CD14-positive monocyte (primary cell): ENCODE data around the gene CCDC197. TPM values are rescaled to one million over a fixed set of nuclear protein-coding genes. Genes with fewer than 3 reads are reported as not detected.

Experiments
- DNase-seq, 3 donors: peaks; one replicate each; pipeline ENCODE4 v3.0.0-alpha.2; 2011 to 2022
- H2AFZ ChIP-seq: 2 replicates; pipeline ENCODE4 v1.6.0; 2012; ENCODE audit warnings: mild to moderate bottlenecking, low read depth, low read length, inconsistent platforms; ENCODE audit not compliant: insufficient read depth, poor library complexity, severe bottlenecking
- H3K27ac ChIP-seq, 2 donors: 1 replicate in 1 of 2; 2 replicates in 1 of 2; pipeline ENCODE4 v1.5.1; 2012 to 2013; ENCODE audit warnings: low read length in 2 of 2, control low read depth in 1 of 2, inconsistent platforms in 1 of 2, low read depth in 1 of 2, mild to moderate bottlenecking in 1 of 2
- H3K27me3 ChIP-seq, 2 donors: one replicate each; pipeline versions ENCODE4 v1.6.0 to v1.6.1; 2011 to 2013; ENCODE audit warnings: low read length in 2 of 2; ENCODE audit not compliant: control insufficient read depth in 2 of 2, insufficient read depth in 2 of 2
- H3K36me3 ChIP-seq, 2 donors: replicated peaks in 1 of 2; 1 replicate in 1 of 2; 2 replicates in 1 of 2; pipeline versions ENCODE4 v1.5.1 to v1.6.1; 2012 to 2013; ENCODE audit warnings: low read length in 2 of 2, control low read depth in 1 of 2, inconsistent platforms in 1 of 2, mild to moderate bottlenecking in 1 of 2; ENCODE audit not compliant: insufficient read depth in 2 of 2, control insufficient read depth in 1 of 2
- H3K4me1 ChIP-seq, 2 donors: 1 replicate in 1 of 2; 2 replicates in 1 of 2; pipeline versions ENCODE4 v1.5.1 to v1.6.1; 2012 to 2013; ENCODE audit warnings: low read length in 2 of 2, control low read depth in 1 of 2, inconsistent platforms in 1 of 2, mild to moderate bottlenecking in 1 of 2, moderate library complexity in 1 of 2; ENCODE audit not compliant: insufficient read depth in 2 of 2, control insufficient read depth in 1 of 2
- H3K4me2 ChIP-seq: replicated peaks from 2 replicates; pipeline ENCODE3; 2012; ENCODE audit warnings: low read length, moderate library complexity, mild to moderate bottlenecking; ENCODE audit not compliant: poor library complexity, severe bottlenecking; ENCODE audit errors: extremely low read depth
- H3K4me3 ChIP-seq, 3 experiments: fragments of 200-600 bp in 1 of 3; sonication (generic) in 1 of 3; replicated peaks in 1 of 3; 1 replicate in 2 of 3; 2 replicates in 1 of 3; pipeline ENCODE4 v1.5.1; 2011 to 2013; ENCODE audit warnings: low read length in 3 of 3, mild to moderate bottlenecking in 3 of 3, control low read depth in 2 of 3, low read depth in 2 of 3, inconsistent platforms in 1 of 3, moderate library complexity in 1 of 3
- H3K79me2 ChIP-seq: 2 replicates; pipeline ENCODE4 v1.6.0; 2012; ENCODE audit warnings: mild to moderate bottlenecking, control low read depth, inconsistent platforms, low read length, moderate library complexity; ENCODE audit not compliant: insufficient read depth
- H3K9ac ChIP-seq: 2 replicates; pipeline ENCODE4 v1.6.0; 2017; ENCODE audit warnings: low read length, mild to moderate bottlenecking; ENCODE audit not compliant: insufficient read depth, poor library complexity, severe bottlenecking
- H3K9me3 ChIP-seq, 2 donors: replicated peaks in 1 of 2; 1 replicate in 1 of 2; 2 replicates in 1 of 2; pipeline versions ENCODE4 v1.5.1 to v1.6.1; 2012 to 2013; ENCODE audit warnings: low read length in 2 of 2, control low read depth in 1 of 2; ENCODE audit not compliant: control insufficient read depth in 1 of 2, insufficient read depth in 1 of 2
- H4K20me1 ChIP-seq: 2 replicates; pipeline ENCODE4 v1.6.0; 2012; ENCODE audit warnings: mild to moderate bottlenecking, low read length, control low read depth, moderate library complexity; ENCODE audit not compliant: insufficient read depth
- H3K27ac Mint-ChIP-seq, 7 donors: one replicate each; pipeline ENCODE4 v1.8.0; 2020; ENCODE audit warnings: mild to moderate bottlenecking in 7 of 7, mixed read lengths in 7 of 7, moderate library complexity in 6 of 7, inconsistent platforms in 2 of 7
- H3K27me3 Mint-ChIP-seq, 3 donors: one replicate each; pipeline ENCODE4 v1.8.0; 2021 to 2022; ENCODE audit warnings: low read depth in 3 of 3, mild to moderate bottlenecking in 3 of 3, mixed read lengths in 3 of 3, moderate library complexity in 3 of 3, inconsistent platforms in 1 of 3
- H3K36me3 Mint-ChIP-seq, 2 donors: one replicate each; pipeline ENCODE4 v1.8.0; 2020; ENCODE audit warnings: mixed read lengths in 2 of 2, inconsistent platforms in 1 of 2, mild to moderate bottlenecking in 1 of 2
- H3K4me1 Mint-ChIP-seq: one replicate; pipeline ENCODE4 v1.8.0; 2020; ENCODE audit warnings: mild to moderate bottlenecking, mixed read lengths
- H3K4me3 Mint-ChIP-seq, 2 donors: one replicate each; pipeline ENCODE4 v1.8.0; 2020; ENCODE audit warnings: mild to moderate bottlenecking in 2 of 2, mixed read lengths in 2 of 2, moderate library complexity in 1 of 2
- H3K9me3 Mint-ChIP-seq, 7 donors: one replicate each; pipeline ENCODE4 v1.8.0; 2020 to 2022; ENCODE audit warnings: mixed read lengths in 7 of 7, mild to moderate bottlenecking in 6 of 7, moderate library complexity in 6 of 7, inconsistent platforms in 2 of 7
- CTCF ChIP-seq: fragments of 200-600 bp; IDR thresholded peaks from one replicate; pipeline ENCODE4 v1.8.0; 2022; ENCODE audit warnings: antibody characterized with exemption, mild to moderate bottlenecking
- WGBS: methylation state at CpG from one replicate; pipeline ENCODE4 v1.1.5; 2013; ENCODE audit warnings: missing lambda C conversion rate; ENCODE audit not compliant: insufficient coverage; 5-methylcytosine and 5-hydroxymethylcytosine counted together
- intact Hi-C, 2 donors: fragments of 100-400 bp; cut with micrococcal nuclease; formaldehyde crosslinking; loops; one replicate each; pipeline versions ENCODE4 v1.15.0 to v1.15.1; 2023
- polyA plus RNA-seq, 3 donors: library from polyadenylated mRNA; depleted of rRNA in 1 of 3; unstranded in 2 of 3; stranded (reverse) in 1 of 3; fragments of 300-500 nt in 2 of 3; fragments of >200 nt in 1 of 3; fragmentation: Illumina TruSeq in 2 of 3; gene quantifications; 1 replicate in 2 of 3; 2 replicates in 1 of 3; pipeline ENCODE4 v1.2.3, GENCODE V29; 2012 to 2021

CCDC197 gene
- polyA plus RNA-seq, 3 donors, result not detected

DNA sequence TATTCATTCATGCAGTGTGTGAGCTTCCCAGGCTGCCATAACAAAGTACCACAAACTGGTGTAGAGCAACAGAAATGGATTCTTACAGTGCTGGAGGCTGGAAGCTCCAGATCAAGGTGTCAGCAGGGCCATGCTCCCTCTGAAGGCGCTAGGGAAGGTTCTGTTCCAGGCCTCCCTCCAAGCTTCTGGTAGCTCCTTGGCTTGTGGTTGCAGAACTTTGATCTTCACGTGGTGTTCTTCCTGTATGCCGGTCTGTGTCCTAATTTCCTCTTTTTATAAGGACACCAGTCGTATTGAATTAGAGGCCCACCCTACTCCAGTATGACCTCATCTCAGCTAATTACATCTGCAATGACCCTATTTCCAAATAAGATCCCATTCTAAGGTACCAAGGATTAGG is 32.2 kb downstream of the CCDC197 start:
- Mint-ChIP-seq H3K27ac (peak overlapping the region in 5 of 7 donors; percentile 9 to 83 (median 45)), H3K4me3 (peak overlapping the region in 1 of 2 donors; percentile 42), H3K27me3 (peaks cover 0 to 8% (median 3%) of the 10 kb centered on the region in 3 donors), H3K9me3 (no peaks in the 10 kb centered on the region), H3K36me3 (no peaks in the 10 kb centered on the region), H3K4me1 (peaks cover 38% of the 10 kb centered on the region)
- no peak for TF ChIP-seq CTCF
- 0% methylated on average over 3 of the region's 4 CpGs for WGBS
- peak; percentile 60 to 76 (median 74) for DNase-seq
- Histone ChIP-seq H3K27ac (peak overlapping the region; percentile 4 to 17), H3K36me3 (no peaks in the 10 kb centered on the region), H3K9ac (no peak overlapping the region), H3K27me3 (no peaks in the 10 kb centered on the region), H3K4me1 (peaks cover 36 to 44% of the 10 kb centered on the region in 2 donors), H2AFZ (no peak overlapping the region), H3K4me2 (peak overlapping the region; percentile 14), H3K79me2 (no peaks in the 10 kb centered on the region), H4K20me1 (no peaks in the 10 kb centered on the region), H3K4me3 (peak overlapping the region in 1 of 3 experiments; percentile 13), H3K9me3 (no peaks in the 10 kb centered on the region)
- intact Hi-C loops, result loop anchor here in 1 of 2 donors (5.0 kb wide), 2 partner anchors 53 to 103 kb away; partner anchors contain the start of genes DDX24 and IFI27L1

GRCh38 chr14:94029671-94030203 is 32.6 kb downstream of the CCDC197 start:
- H2AFZ ChIP-seq, result no peak overlapping the region
- intact Hi-C loops, result loop anchor here (5.0 to 10.0 kb wide), 3 partner anchors 53 to 145 kb away; partner anchors contain the start of genes DDX24 (in 1 of the 2), IFI27L1 (in 1 of the 2) and PPP4R4 (in 1 of the 2)
- no peaks in the 10 kb centered on the region for H4K20me1 ChIP-seq
- no peaks in the 10 kb centered on the region for H3K36me3 ChIP-seq
- no peaks in the 10 kb centered on the region for H3K36me3 Mint-ChIP-seq
- peak overlapping the region; percentile 14 for H3K4me2 ChIP-seq
- H3K27ac Mint-ChIP-seq, result peak overlapping the region in 5 of 7 donors; percentile 12 to 83 (median 65)
- no peak overlapping the region for H3K9ac ChIP-seq
- no peak overlapping the region for H3K4me3 Mint-ChIP-seq
- no peaks in the 10 kb centered on the region for H3K79me2 ChIP-seq
- no peak for DNase-seq
- H3K4me1 Mint-ChIP-seq, result peaks cover 38% of the 10 kb centered on the region
- H3K27me3 ChIP-seq, result no peaks in the 10 kb centered on the region
- H3K4me1 ChIP-seq, result peaks cover 36 to 44% of the 10 kb centered on the region in 2 donors
- no peak for TF ChIP-seq CTCF
- H3K27me3 Mint-ChIP-seq, result peaks cover 0 to 8% (median 5%) of the 10 kb centered on the region in 3 donors
- 100% methylated on average over 6 of the region's 7 CpGs for WGBS
- H3K4me3 ChIP-seq, result peak overlapping the region in 1 of 3 experiments; percentile 13
- H3K27ac ChIP-seq, result peak overlapping the region in 1 of 2 donors; percentile 17
- H3K9me3 Mint-ChIP-seq, result peaks cover 0 to 1% (median 0%) of the 10 kb centered on the region in 7 donors
- no peaks in the 10 kb centered on the region for H3K9me3 ChIP-seq
